H1 (cell line): ENCODE measurements around the gene CSNK1D. TPM values are rescaled to one million over a fixed set of nuclear protein-coding genes. Genes with fewer than 3 reads are reported as not detected.

Source experiments
- CTCF ChIA-PET: fragments of 300-600 bp; sonication (Branson Sonifier 250); formaldehyde crosslinking; loops from one replicate; lab custom pipeline; 2021; ENCODE audit not compliant: partially characterized antibody; lab: Charles Lee
- POLR2A ChIA-PET: fragments of 300-600 bp; sonication (Branson Sonifier 250); formaldehyde crosslinking; loops from one replicate; lab custom pipeline; 2021; ENCODE audit warnings: inconsistent platforms; ENCODE audit not compliant: partially characterized antibody; lab: Charles Lee
- DNase-seq, 2 experiments: peaks; one replicate each; pipeline versions ENCODE4 v3.0.0 to v3.0.0-alpha.2; 2010 to 2022; ENCODE audit warnings: low spot score in 2 of 2, low read depth in 1 of 2, mixed read lengths in 1 of 2
- FAIRE-seq: peaks from 2 replicates; lab custom pipeline; 2011; peaks lifted over from hg19 to GRCh38; lab: Jason Lieb, UNC
- H2AFZ ChIP-seq: 2 replicates; pipeline ENCODE4 v1.8.1; 2012; ENCODE audit warnings: low read length, inconsistent platforms
- H2AK5ac ChIP-seq: 2 replicates; pipeline ENCODE4 v1.6.1; 2013; ENCODE audit warnings: low read depth, low read length
- H2BK120ac ChIP-seq: replicated peaks from 2 replicates; pipeline ENCODE3; 2013; ENCODE audit warnings: low read depth, low read length, inconsistent platforms
- H2BK12ac ChIP-seq: 2 replicates; pipeline ENCODE4 v1.6.1; 2013; ENCODE audit warnings: low read depth, low read length
- H2BK15ac ChIP-seq: 2 replicates; pipeline ENCODE4 v1.6.1; 2013; ENCODE audit warnings: low read length
- H2BK20ac ChIP-seq: 2 replicates; pipeline ENCODE4 v1.6.1; 2013; ENCODE audit warnings: low read length
- H2BK5ac ChIP-seq: 2 replicates; pipeline ENCODE4 v1.6.1; 2013; ENCODE audit warnings: low read depth, low read length
- H3K14ac ChIP-seq: 2 replicates; pipeline ENCODE4 v1.6.1; 2013; ENCODE audit warnings: inconsistent platforms; ENCODE audit not compliant: insufficient read length
- H3K18ac ChIP-seq: 2 replicates; pipeline ENCODE4 v1.6.1; 2013; ENCODE audit warnings: low read length; ENCODE audit errors: extremely low read depth
- H3K23ac ChIP-seq: 2 replicates; pipeline ENCODE4 v1.6.1; 2013; ENCODE audit warnings: inconsistent platforms; ENCODE audit not compliant: insufficient read length
- H3K23me2 ChIP-seq: 2 replicates; pipeline ENCODE4 v1.6.1; 2013; ENCODE audit warnings: low read depth, low read length
- H3K27ac ChIP-seq: 2 replicates; pipeline ENCODE4 v1.6.1; 2011; ENCODE audit warnings: low read depth, low read length, inconsistent platforms
- H3K27me3 ChIP-seq, 4 experiments: replicated peaks in 1 of 4; 1 replicate in 1 of 4; 2 replicates in 3 of 4; pipeline versions ENCODE4 v1.6.1 to v1.8.1; 2011 to 2013; ENCODE audit warnings: low read length in 3 of 4, mild to moderate bottlenecking in 3 of 4, inconsistent platforms in 2 of 4, mixed read lengths in 2 of 4, moderate library complexity in 1 of 4; ENCODE audit not compliant: control insufficient read depth in 3 of 4, insufficient read depth in 3 of 4; ENCODE audit errors: extremely low read depth in 1 of 4
- H3K36me3 ChIP-seq, 4 experiments: 2 replicates each; pipeline versions ENCODE4 v1.6.1 to v1.8.1; 2011 to 2013; ENCODE audit warnings: mild to moderate bottlenecking in 4 of 4, low read length in 3 of 4, moderate library complexity in 2 of 4, control low read depth in 1 of 4, inconsistent platforms in 1 of 4; ENCODE audit not compliant: insufficient read depth in 4 of 4, control insufficient read depth in 2 of 4
- H3K4ac ChIP-seq: replicated peaks from 2 replicates; pipeline ENCODE3; 2013; ENCODE audit warnings: low read length, low read depth, mixed read lengths, inconsistent platforms; ENCODE audit not compliant: insufficient read length
- H3K4me1 ChIP-seq, 4 experiments: replicated peaks in 1 of 4; 1 replicate in 1 of 4; 2 replicates in 3 of 4; pipeline versions ENCODE4 v1.6.1 to v1.8.1; 2011 to 2013; ENCODE audit warnings: low read length in 3 of 4, inconsistent platforms in 2 of 4, mixed read lengths in 1 of 4; ENCODE audit not compliant: insufficient read depth in 4 of 4, control insufficient read depth in 3 of 4
- H3K4me2 ChIP-seq, 2 experiments: 2 replicates each; pipeline versions ENCODE4 v1.6.1 to v1.8.1; 2011 to 2013; ENCODE audit warnings: low read depth in 2 of 2, low read length in 2 of 2, control low read depth in 1 of 2, inconsistent platforms in 1 of 2, mild to moderate bottlenecking in 1 of 2; ENCODE audit not compliant: insufficient read depth in 1 of 2
- H3K4me3 ChIP-seq, 4 experiments: fragments of 200-600, 300-600 bp in 1 of 4; sonication (generic), shearing (Covaris generic), sonication (Bioruptor Twin) in 1 of 4; 2 replicates each; pipeline versions ENCODE4 v1.5.1 to v1.8.1; 2011 to 2016; ENCODE audit warnings: low read length in 4 of 4, low read depth in 3 of 4, control low read depth in 2 of 4, inconsistent platforms in 2 of 4, mild to moderate bottlenecking in 2 of 4, mixed read lengths in 1 of 4, moderate library complexity in 1 of 4; ENCODE audit not compliant: insufficient read depth in 2 of 4; ENCODE audit errors: extremely low read depth in 1 of 4
- H3K56ac ChIP-seq: replicated peaks from 2 replicates; pipeline ENCODE3; 2013; ENCODE audit warnings: low read depth, mild to moderate bottlenecking, mixed read lengths, low read length, inconsistent platforms; ENCODE audit not compliant: insufficient read length
- H3K79me1 ChIP-seq: 2 replicates; pipeline ENCODE4 v1.6.1; 2013; ENCODE audit warnings: low read depth, low read length, control low read depth
- H3K79me2 ChIP-seq, 2 experiments: 2 replicates each; pipeline versions ENCODE4 v1.6.1 to v1.8.1; 2012 to 2013; ENCODE audit warnings: low read length in 2 of 2, mild to moderate bottlenecking in 2 of 2, inconsistent platforms in 1 of 2; ENCODE audit not compliant: insufficient read depth in 2 of 2, control insufficient read depth in 1 of 2
- H3K9ac ChIP-seq, 4 experiments: replicated peaks in 1 of 4; 1 replicate in 1 of 4; 2 replicates in 3 of 4; pipeline versions ENCODE4 v1.6.1 to v1.8.1; 2011 to 2013; ENCODE audit warnings: low read depth in 3 of 4, low read length in 3 of 4, control low read depth in 2 of 4, mild to moderate bottlenecking in 2 of 4, moderate library complexity in 2 of 4, inconsistent platforms in 1 of 4; ENCODE audit errors: extremely low read depth in 1 of 4
- H3K9me3 ChIP-seq, 2 experiments: 2 replicates each; pipeline versions ENCODE4 v1.6.1 to v1.8.1; 2012 to 2013; ENCODE audit warnings: mild to moderate bottlenecking in 2 of 2, moderate library complexity in 2 of 2, control low read depth in 1 of 2, inconsistent platforms in 1 of 2, low read depth in 1 of 2, low read length in 1 of 2, mixed read lengths in 1 of 2; ENCODE audit not compliant: insufficient read depth in 2 of 2
- H4K20me1 ChIP-seq, 2 experiments: replicated peaks in 1 of 2; 2 replicates each; pipeline versions ENCODE3 to v1.8.1; 2011 to 2013; ENCODE audit warnings: inconsistent platforms in 2 of 2, low read length in 2 of 2, mild to moderate bottlenecking in 1 of 2; ENCODE audit not compliant: insufficient read depth in 2 of 2, control insufficient read depth in 1 of 2
- H4K5ac ChIP-seq: 2 replicates; pipeline ENCODE4 v1.6.1; 2013; ENCODE audit warnings: low read length, low read depth, mixed read lengths, inconsistent platforms; ENCODE audit not compliant: insufficient read length
- H4K8ac ChIP-seq: 2 replicates; pipeline ENCODE4 v1.8.0; 2013; ENCODE audit warnings: mild to moderate bottlenecking, moderate library complexity, low read length, inconsistent platforms; ENCODE audit not compliant: insufficient read depth; ENCODE audit errors: extremely low read depth
- H4K91ac ChIP-seq: replicated peaks from 2 replicates; pipeline ENCODE3; 2013; ENCODE audit warnings: low read length, mixed read lengths, inconsistent platforms; ENCODE audit not compliant: insufficient read length
- CTBP2 ChIP-seq: IDR thresholded peaks from 2 replicates; pipeline ENCODE4 v1.7.0; 2011; ENCODE audit warnings: borderline replicate concordance, mild to moderate bottlenecking, moderate library complexity, mixed read lengths, low read length; ENCODE audit not compliant: insufficient read depth, insufficient read length
- POLR2AphosphoS5 ChIP-seq: IDR thresholded peaks from 2 replicates; pipeline ENCODE4 v1.6.1; 2011; ENCODE audit warnings: low read depth, low read length
- RAD21 ChIP-seq, 2 experiments: IDR thresholded peaks in 1 of 2; conservative IDR thresholded peaks in 1 of 2; 2 replicates each; pipeline ENCODE4 v1.6.1; 2011; ENCODE audit warnings: low read depth in 2 of 2, low read length in 2 of 2, improper control_type of control experiment in 1 of 2, inconsistent platforms in 1 of 2, mild to moderate bottlenecking in 1 of 2, moderate library complexity in 1 of 2
- WGBS, 2 experiments: shearing (Covaris generic) in 1 of 2; methylation state at CpG; one replicate each; pipeline versions ENCODE4 v1.1.6 to v1.1.7; 2013 to 2015; ENCODE audit warnings: low lambda C conversion rate in 2 of 2, mixed read lengths in 2 of 2, inconsistent platforms in 1 of 2, low coverage in 1 of 2, missing lambda C conversion rate in 1 of 2; ENCODE audit not compliant: insufficient replicate concordance in 2 of 2, insufficient coverage in 1 of 2, insufficient read length in 1 of 2; ENCODE audit errors: extremely low coverage in 1 of 2, missing lambda C conversion rate in 1 of 2; 5-methylcytosine and 5-hydroxymethylcytosine counted together
- polyA plus RNA-seq, 7 experiments: library from polyadenylated mRNA; depleted of rRNA in 3 of 7; stranded (reverse) in 5 of 7; unstranded in 2 of 7; fragments of >200 nt in 5 of 7; fragments of 200-250 nt in 2 of 7; gene quantifications; 1 replicate in 5 of 7; 2 replicates in 1 of 7; 4 replicates in 1 of 7; pipeline versions ENCODE4 v1.2.1 to v1.2.3, GENCODE V29; 2011 to 2013; ENCODE audit warnings: missing spikeins in 2 of 7, mixed read lengths in 2 of 7
- total RNA-seq: library from RNA; stranded (reverse); fragmentation: NEBNext Ultra II Directional; extraction: Animal tissue kit (Norgen Biotek cat#: 25700); gene quantifications from 2 replicates; pipeline ENCODE4 v1.2.1, GENCODE V29; 2021
- TF ChIP-seq, protein P1 (sequence below), 3 experiments: IDR thresholded peaks; 1 replicate in 2 of 3; 2 replicates in 1 of 3; pipeline versions ENCODE4 v1.5.1 to v1.6.1; 2011; ENCODE audit warnings: low read length in 3 of 3, mild to moderate bottlenecking in 3 of 3, inconsistent platforms in 2 of 3, low read depth in 1 of 3, moderate library complexity in 1 of 3; ENCODE audit not compliant: insufficient read depth in 1 of 3; ENCODE audit errors: control extremely low read depth in 1 of 3

Gene CSNK1D
- total and polyA plus RNA-seq, 2 of the 8 experiments (the other 6 are each of a cell fraction or from before 2014, with no cell fraction given) = 73.5 to 103 TPM

DNA sequence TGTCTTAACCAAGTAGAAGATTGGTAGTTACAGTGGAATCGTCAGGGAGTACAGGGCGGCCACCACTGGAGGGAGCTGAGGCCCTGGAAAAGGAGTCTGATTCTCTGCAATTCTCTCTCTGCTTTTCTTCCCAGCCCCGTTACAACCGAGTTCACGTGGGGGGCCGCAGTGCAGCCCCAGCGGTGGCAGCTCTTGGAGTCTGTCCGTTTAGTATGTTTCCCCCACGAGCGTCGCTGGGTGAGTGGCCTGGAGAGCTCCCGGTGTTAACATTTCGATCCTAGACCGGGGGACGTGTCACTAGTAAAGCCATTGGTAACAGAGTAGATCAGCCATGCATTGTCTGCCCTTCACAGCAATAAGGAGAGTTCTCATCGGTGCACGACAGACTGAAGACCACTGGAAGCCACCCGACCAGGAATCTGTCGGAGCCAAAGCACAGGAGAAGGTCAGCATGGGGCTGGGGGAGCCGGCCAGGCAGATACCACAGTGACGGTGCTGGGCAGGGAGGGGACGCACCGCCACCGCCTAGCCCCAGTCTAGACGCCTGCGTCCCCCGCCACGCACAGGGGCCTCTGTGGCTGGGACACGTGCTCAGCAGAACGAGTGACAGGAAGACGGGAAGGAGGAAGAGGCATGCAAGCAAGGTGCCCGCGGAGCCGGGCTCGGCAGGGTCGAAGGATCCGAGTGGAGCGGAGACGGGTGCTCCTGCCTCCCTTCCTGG, 28.9 kb downstream of the CSNK1D start:
- no peak for DNase-seq

More for the DNA sequence above, 28.9 kb downstream of the CSNK1D start:
- Histone ChIP-seq H3K23ac (no peak overlapping the region), H3K23me2 (no peaks in the 10 kb centered on the region), H2BK20ac (no peak overlapping the region), H3K4me1 (no peaks in the 10 kb centered on the region; a peak in 1 of 7 replicates), H3K9ac (no peak overlapping the region), H2BK15ac (no peak overlapping the region), H3K79me1 (peaks cover 16% of the 10 kb centered on the region), H2BK12ac (no peak overlapping the region), H2AK5ac (no peak overlapping the region), H2AFZ (no peak overlapping the region), H4K5ac (no peak overlapping the region), H3K9me3 (no peaks in the 10 kb centered on the region; a peak in 1 of 4 replicates), H3K18ac (no peak overlapping the region), H2BK5ac (no peak overlapping the region; the same call in 1 of the 2 replicates), H3K14ac (no peak overlapping the region), H4K20me1 (peaks cover 37 to 47% of the 10 kb centered on the region in 2 experiments), H3K4ac (no peak overlapping the region), H2BK120ac (no peak overlapping the region), H3K4me2 (no peak overlapping the region), H3K27ac (no peak overlapping the region), H3K27me3 (no peaks in the 10 kb centered on the region), H4K91ac (no peak overlapping the region), H3K56ac (no peak overlapping the region), H4K8ac (no peak overlapping the region; the same call in 1 of the 2 replicates), H3K36me3 (peaks cover 34 to 76% (median 66%) of the 10 kb centered on the region in 4 experiments), H3K4me3 (no peak overlapping the region), H3K79me2 (peaks cover 0 to 12% of the 10 kb centered on the region in 2 experiments; a peak in 1 of 4 replicates)
- ChIA-PET CTCF (interaction anchor here (0.8 to 1.4 kb wide), 7 partner anchors 8 to 126 kb away, joined by 3 to 8 read pairs (median 3); no protein-coding TSS in a partner anchor), POLR2A (interaction anchor here (1.0 to 1.5 kb wide), 3 partner anchors 9 to 29 kb away, joined by 3 to 5 read pairs (median 5); partner anchors contain the start of gene CSNK1D)
- FAIRE-seq = no peak
- TF ChIP-seq POLR2AphosphoS5 = 0 out of 2 replicates have a peak, but pooled peaks have one; percentile 4
- TF ChIP-seq CTBP2 = no peak
- TF ChIP-seq, protein P1, sequence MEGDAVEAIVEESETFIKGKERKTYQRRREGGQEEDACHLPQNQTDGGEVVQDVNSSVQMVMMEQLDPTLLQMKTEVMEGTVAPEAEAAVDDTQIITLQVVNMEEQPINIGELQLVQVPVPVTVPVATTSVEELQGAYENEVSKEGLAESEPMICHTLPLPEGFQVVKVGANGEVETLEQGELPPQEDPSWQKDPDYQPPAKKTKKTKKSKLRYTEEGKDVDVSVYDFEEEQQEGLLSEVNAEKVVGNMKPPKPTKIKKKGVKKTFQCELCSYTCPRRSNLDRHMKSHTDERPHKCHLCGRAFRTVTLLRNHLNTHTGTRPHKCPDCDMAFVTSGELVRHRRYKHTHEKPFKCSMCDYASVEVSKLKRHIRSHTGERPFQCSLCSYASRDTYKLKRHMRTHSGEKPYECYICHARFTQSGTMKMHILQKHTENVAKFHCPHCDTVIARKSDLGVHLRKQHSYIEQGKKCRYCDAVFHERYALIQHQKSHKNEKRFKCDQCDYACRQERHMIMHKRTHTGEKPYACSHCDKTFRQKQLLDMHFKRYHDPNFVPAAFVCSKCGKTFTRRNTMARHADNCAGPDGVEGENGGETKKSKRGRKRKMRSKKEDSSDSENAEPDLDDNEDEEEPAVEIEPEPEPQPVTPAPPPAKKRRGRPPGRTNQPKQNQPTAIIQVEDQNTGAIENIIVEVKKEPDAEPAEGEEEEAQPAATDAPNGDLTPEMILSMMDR (IDR thresholded peaks at IDR 0.05; ENCODE audit: control extremely low read depth in 1 of 3, insufficient read depth in 1 of 3, low read depth in 1 of 3, low read length in 3 of 3) = peak; percentile 40 to 57 (median 47)
- peak; percentile 48 to 56; a peak in 3 of 4 replicates for TF ChIP-seq RAD21 (IDR thresholded peaks at IDR 0.05 in 1 of 2, conservative IDR thresholded peaks at IDR 0.05 in 1 of 2; ENCODE audit: low read depth in 2 of 2, low read length in 2 of 2)
- WGBS, 2 experiments = 94% methylated on average over 39 of the region's 39 CpGs; no CpG with 5 or more reads in 1 of the 2 experiments
